Amniotic stem cell (primary cell): ENCODE measurements around the gene MTAP.
A peak's percentile ranks its signal among the peaks of the same experiment; 100 is the strongest.

ENCODE experiments used
- DNase-seq: peaks from one replicate; lab custom pipeline; 2025; lab: John Stamatoyannopoulos, UW

Gene MTAP

DNA sequence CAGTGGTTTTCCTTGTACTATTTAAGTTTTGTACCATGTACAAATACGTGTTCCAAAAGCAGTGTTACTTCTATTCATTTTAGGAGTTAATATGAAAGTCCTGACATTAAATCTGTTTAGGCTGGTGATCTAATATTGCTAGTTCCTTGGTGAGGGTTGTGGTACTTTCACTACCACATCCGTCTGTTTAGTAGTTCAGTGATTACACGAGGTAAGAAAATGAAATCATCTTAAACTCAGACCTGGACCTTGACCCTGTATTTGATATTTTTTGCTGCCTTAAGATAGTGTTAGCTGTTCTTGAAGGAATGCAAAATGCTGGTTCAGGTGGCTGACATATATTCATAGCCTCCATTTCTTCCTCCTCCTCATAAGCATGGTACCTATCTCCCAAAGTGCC, 50.3 kb downstream of the MTAP start:
- no peak for DNase-seq

DNA sequence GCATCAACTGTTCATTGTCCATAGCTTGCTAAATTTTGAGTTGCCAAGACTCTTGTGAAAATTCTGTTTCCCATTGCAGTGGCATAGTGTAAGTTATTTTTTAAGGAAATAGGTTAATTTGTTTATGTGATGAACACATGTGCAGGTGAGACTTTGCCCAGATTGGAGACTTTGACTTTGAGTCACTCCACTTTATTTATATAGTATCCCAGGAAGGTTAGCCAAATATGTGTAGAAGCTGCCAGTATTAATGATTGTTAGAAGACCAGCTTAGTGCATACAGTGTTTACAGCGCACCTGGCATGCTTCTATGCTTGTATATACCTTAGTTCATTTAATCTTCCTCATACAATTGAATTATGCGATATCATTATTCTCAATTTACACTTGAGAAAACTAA, 51.0 kb downstream of the MTAP start:
- DNase-seq: no peak

GRCh38 chr9:21854119-21854518, 51.7 kb downstream of the MTAP start:
- no peak for DNase-seq

DNA sequence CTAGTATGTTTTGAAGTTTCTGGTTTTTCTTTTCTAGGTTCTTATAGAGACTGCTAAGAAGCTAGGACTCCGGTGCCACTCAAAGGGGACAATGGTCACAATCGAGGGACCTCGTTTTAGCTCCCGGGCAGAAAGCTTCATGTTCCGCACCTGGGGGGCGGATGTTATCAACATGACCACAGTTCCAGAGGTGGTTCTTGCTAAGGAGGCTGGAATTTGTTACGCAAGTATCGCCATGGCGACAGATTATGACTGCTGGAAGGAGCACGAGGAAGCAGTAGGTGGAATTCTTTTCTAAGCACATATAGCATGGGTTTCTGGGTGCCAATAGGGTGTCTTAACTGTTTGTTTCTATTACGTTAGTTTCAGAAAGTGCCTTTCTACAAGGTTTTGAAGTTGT, 52.2 kb downstream of the MTAP start:
- no peak for DNase-seq

DNA sequence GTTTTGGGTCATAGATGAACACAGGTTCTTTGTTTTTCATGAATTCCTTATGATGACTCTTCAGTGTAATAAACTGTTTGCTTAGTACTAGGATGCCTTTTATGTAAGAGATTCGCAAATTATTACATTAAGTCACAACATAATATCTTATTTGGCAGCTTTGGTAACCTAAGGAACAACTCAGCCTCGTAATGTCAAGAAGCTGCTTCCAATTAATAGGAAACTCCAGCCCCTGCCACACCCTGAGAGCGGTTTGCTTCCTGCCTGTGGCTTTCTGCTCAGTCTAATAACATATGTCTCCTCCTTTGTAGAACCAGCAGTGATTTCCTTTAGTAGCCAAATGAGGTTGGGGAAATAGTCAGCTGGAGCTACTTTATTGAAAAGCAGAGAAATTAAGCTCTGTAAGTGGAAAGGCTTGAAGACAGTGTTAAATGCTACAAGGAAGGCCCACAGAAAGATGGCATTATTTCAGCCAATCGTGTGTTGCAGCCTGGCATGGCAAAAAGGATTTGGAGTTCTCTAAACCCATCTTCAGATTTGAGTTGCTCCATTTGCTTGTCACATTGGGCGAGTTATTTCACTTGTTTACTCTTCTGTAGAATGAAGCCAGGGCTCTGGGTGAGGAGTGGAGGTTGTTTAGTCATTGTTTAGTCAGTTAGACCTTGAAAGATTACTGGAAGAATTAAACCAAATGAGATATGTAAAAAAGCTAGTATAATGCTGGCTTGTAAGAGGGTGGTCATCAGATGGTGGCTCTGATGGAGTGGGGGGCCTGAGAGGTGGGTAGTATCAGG, 54.1 kb downstream of the MTAP start:
- DNase-seq: no peak

DNA sequence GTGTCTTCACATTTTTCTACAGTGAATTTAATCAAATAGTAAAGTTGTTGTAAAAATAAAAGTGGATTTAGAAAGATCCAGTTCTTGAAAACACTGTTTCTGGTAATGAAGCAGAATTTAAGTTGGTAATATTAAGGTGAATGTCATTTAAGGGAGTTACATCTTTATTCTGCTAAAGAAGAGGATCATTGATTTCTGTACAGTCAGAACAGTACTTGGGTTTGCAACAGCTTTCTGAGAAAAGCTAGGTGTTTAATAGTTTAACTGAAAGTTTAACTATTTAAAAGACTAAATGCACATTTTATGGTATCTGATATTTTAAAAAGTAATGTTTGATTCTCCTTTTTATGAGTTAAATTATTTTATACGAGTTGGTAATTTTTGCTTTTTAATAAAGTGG, 60.4 kb downstream of the MTAP start:
- no peak for DNase-seq

DNA sequence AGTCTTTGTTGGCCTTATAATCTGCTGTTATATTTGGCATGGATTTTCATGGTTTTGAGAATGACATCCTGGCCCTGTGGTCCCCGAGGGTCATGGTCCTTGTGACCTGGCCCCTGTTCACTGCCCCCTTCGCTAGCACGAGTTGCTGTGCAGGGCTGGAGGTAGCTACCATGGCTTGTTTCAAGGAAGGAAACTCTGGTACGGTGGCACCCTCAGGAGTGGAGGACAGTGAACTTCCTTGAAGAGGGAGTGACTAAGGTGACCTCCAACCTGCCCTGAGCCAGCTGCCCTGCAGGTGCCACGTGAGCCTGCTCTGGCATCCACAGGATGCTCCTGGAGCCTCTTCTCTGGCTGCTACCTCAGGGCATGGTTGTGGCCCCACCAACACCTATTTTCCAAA, 62.1 kb downstream of the MTAP start:
- DNase-seq: no peak

DNA sequence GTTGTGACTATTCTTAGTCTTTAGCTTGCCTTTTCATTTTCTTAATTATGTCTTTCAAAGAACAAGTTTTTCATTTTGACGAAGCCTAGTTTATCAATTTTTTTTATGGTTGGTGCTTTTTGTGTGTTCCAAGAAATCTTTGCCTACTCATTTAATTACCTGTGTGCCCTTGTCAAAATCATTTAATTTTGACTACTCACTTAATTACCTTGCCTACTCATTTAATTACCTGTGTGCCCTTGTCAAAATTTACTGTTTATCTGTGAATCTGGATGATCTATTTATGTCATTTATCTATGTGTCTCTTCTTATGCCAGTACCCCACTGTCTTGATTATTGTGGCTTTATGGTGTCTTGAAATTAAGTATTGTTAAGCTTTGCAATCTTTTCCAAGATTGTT, 63.9 kb downstream of the MTAP start:
- DNase-seq: no peak

DNA sequence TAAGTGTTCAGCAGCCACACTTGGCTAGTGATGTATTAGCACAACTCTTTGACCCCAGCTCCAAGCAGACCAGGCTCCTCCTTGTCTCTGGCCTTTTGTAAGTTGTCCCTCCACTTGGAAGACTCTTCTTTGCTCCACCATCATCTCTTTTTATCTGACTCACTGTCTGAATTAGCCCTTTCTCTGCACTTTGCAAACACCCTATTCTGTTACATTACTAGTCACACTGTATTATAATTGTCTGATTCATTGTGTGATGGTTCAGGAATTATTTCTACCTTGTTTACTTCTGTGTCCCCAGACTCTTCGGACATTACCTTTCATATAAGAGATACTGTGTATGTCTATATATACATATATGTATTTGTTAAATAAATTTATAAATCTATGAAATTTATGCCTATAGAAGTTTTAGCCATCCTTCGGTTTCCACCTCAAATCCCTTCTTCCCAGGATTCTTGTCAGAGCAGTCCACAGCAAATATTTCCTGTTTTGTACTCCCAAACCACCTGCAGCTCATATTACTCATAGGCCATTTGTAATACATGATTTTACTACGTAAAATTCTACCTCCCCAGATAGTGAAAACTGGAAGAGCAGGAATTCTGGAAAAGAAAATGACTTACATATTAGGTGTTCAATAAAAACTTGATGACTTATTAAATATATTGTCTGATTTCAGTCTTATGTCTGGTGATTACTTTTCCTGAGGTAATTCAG, 69.0 kb downstream of the MTAP start:
- no peak for DNase-seq

GRCh38 chr9:21872696-21873095, 70.3 kb downstream of the MTAP start:
- DNase-seq: no peak

DNA sequence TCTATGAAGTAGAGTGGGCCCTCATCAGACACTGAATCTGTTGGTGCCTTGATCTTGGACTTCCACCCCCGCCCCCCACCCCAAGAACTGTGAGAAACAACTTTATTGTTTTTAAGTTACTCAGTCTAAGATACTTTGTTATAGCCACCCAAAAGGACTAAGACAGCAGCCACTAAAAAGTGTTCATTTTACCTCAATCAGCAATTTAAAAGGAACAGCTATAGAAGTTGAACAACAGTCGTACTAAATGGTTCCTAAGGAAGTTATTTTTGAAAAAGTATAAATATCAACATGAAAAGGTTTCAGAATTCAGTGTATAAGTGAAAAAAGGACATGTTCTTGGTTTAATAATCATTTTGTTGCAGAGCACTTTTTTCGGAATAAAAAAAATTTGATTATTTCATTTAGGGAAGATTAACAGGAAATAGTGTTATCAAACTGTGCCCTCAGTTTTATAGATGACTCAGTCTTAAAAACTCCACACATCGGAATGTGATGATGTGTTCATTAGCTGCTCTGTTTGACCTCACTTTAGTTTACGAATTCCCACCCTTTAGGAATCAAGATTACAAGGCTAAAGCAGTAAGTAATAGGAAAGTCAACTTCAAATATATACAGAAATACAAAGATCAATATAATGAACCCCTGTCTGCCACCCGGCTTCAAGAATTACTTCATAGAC, 71.2 kb downstream of the MTAP start:
- no peak for DNase-seq

GRCh38 chr9:21875893-21876292, 73.5 kb downstream of the MTAP start:
- DNase-seq: no peak

GRCh38 chr9:21883642-21884041, 81.2 kb downstream of the MTAP start:
- no peak for DNase-seq

DNA sequence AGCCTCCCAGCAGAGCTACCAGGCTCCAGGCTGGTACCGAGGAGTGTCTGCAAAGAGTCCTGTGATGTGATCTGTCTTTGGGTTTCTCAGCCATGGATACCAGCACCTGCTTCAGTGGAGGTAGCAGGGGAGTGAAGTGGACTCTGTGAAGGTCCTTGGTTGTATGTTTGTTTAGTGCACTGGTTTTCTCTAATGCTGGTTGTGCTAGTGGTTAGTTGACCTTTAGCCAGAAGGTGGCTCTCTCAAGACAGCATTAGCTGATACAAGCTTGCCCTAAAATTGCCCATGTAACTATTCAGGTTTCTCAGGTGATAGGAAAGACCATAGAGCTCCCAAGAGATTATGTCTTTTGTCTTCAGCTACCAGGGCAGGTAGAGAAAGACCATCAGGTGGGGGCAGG, 87.2 kb downstream of the MTAP start:
- DNase-seq: no peak

DNA sequence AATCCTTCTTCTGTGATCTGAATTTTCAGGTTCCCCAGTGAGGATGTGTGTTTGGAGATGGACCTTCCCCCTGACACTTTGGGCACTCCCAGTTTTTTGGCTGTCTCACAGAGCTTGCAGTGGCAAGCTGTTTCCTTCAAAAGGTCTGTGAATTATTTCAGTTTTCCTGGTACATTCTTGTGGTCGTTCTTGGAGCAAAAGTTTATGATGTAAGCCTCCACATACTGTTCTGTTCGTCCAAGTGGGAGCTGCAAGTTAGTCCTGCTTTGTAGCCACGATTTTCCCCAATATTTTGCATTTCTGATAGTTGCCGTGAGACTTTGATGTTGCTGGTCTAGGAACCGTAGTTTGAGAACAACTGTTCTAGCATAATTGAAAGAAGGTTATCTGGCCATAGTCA, 88.3 kb downstream of the MTAP start:
- DNase-seq: no peak

GRCh38 chr9:21901546-21901945, 99.1 kb downstream of the MTAP start:
- no peak for DNase-seq

GRCh38 chr9:21902136-21902535, 99.7 kb downstream of the MTAP start:
- no peak for DNase-seq

DNA sequence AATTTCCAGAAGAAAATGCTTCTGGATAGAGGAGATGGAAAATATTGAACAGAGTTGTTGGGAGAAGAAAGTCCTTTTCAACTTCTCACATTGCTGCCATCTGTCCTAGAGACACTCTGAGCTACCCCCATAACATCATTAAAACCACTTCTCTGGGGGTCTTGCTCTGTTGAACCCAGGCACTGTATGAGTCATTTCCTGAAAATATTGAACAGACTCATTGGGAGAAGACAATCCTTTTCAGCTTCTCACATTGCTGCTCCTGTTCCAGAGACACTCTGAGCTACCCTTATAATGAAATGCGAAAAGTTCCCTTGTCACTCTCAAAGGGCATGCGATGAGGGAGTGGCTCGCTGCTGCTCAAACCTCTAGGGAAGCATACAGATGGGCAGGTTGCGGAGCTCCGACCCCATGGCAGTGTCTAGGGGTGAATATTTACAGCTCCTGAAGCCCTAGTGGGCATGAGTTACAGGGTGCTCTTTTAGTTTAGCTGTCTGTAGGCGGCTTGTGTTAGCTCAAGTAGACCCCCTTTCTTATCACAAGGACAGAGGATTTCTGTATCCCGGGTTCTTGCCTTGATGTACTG, 101.0 kb downstream of the MTAP start:
- DNase-seq: no peak

GRCh38 chr9:21904371-21904770, 101.9 kb downstream of the MTAP start:
- peak; percentile 6 for DNase-seq

- no peak for DNase-seq
These were observed 102.3 kb downstream of the MTAP start for GRCh38 chr9:21904776-21905175.

GRCh38 chr9:21906213-21906612, 103.8 kb downstream of the MTAP start:
- DNase-seq: no peak

GRCh38 chr9:21906881-21907280, 104.4 kb downstream of the MTAP start:
- no peak for DNase-seq
